A549 (cell line): Measurements from ENCODE around the gene SLPI. TPM values are rescaled to one million over a fixed set of nuclear protein-coding genes. Genes with fewer than 3 reads are reported as not detected.

Experiments
- ATAC-seq, 2 experiments: fragments of 200-7000 bp in 1 of 2; fragments of >200 bp in 1 of 2; cut with Nextera tagmentation in 1 of 2; cut with Tn5 transposase in 1 of 2; 3 replicates each; pipeline versions ENCODE4 v1.8.0 to v1.9.1; 2018 to 2020; ENCODE audit warnings: mild to moderate bottlenecking in 1 of 2, moderate library complexity in 1 of 2
- CTCF ChIA-PET: fragments of 300-600 bp; sonication (Branson Sonifier 250); formaldehyde crosslinking; extraction: SDS; loops from one replicate; lab custom pipeline; 2021; ENCODE audit warnings: antibody characterized with exemption, inconsistent platforms; lab: Yijun Ruan, JAX
- POLR2A ChIA-PET: fragments of 350-600 bp; formaldehyde crosslinking; extraction: SDS; loops from one replicate; lab custom pipeline; 2021; ENCODE audit warnings: antibody characterized with exemption, inconsistent platforms; lab: Yijun Ruan, JAX
- DNase-seq, 2 experiments: peaks; one replicate each; pipeline versions ENCODE4 v3.0.0 to v3.0.0-alpha.2; 2011 to 2016; ENCODE audit warnings: low read depth in 1 of 2, low spot score in 1 of 2
- FAIRE-seq: peaks from 2 replicates; lab custom pipeline; 2011; peaks lifted over from hg19 to GRCh38; lab: Jason Lieb, UNC
- H3K27ac ChIP-seq, 2 experiments: fragments of >200 bp; sonication (Bioruptor Twin); formaldehyde crosslinking; 3 replicates each; pipeline ENCODE4 v1.5.1; 2016 to 2017
- H3K4me1 ChIP-seq: fragments of >200 bp; sonication (Bioruptor Twin); formaldehyde crosslinking; 3 replicates; pipeline ENCODE4 v1.6.1; 2016
- H3K4me2 ChIP-seq: fragments of >200 bp; sonication (Bioruptor Twin); formaldehyde crosslinking; 3 replicates; pipeline ENCODE4 v1.6.1; 2016
- H3K4me3 ChIP-seq: fragments of >200 bp; sonication (Bioruptor Twin); formaldehyde crosslinking; 3 replicates; pipeline ENCODE4 v1.5.1; 2016
- H3K9me3 ChIP-seq: fragments of >200 bp; sonication (Bioruptor Twin); formaldehyde crosslinking; 3 replicates; pipeline ENCODE4 v1.6.1; 2016
- CBX2 ChIP-seq: fragments of 200-600 bp; sonication (generic); IDR thresholded peaks from 2 replicates; pipeline ENCODE4 v1.6.1; 2016; ENCODE audit warnings: low read depth, mild to moderate bottlenecking, borderline replicate concordance
- CBX8 ChIP-seq: fragments of 200-600 bp; sonication (generic); IDR thresholded peaks from 2 replicates; pipeline ENCODE4 v1.6.1; 2016
- CEBPB ChIP-seq, 2 experiments: fragments of >200 bp in 1 of 2; sonication (Bioruptor Twin) in 1 of 2; formaldehyde crosslinking in 1 of 2; IDR thresholded peaks; 2 replicates each; pipeline ENCODE4 v1.6.1; 2012 to 2016
- EHF ChIP-seq: fragments of 250-450 bp; sonication (Bioruptor Pico); IDR thresholded peaks from 2 replicates; pipeline ENCODE4 v1.5.0; 2020; ENCODE audit warnings: mild to moderate bottlenecking
- KDM5A ChIP-seq: fragments of 200-600 bp; sonication (generic); IDR thresholded peaks from 2 replicates; pipeline ENCODE4 v1.6.1; 2016; ENCODE audit warnings: antibody characterized with exemption, mild to moderate bottlenecking
- NR3C1 ChIP-seq: fragments of >200 bp; sonication (Bioruptor Twin); formaldehyde crosslinking; IDR thresholded peaks from 3 replicates; pipeline ENCODE4 v1.6.1; 2017
- POLR2AphosphoS2 ChIP-seq: conservative IDR thresholded peaks from 2 replicates; pipeline ENCODE4 v1.6.1; 2012; ENCODE audit warnings: low read length, improper control_type of control experiment, inconsistent platforms
- RNF2 ChIP-seq: fragments of 200-600 bp; sonication (generic); IDR thresholded peaks from 2 replicates; pipeline ENCODE4 v1.6.1; 2016; ENCODE audit warnings: low read depth, mild to moderate bottlenecking, antibody characterized with exemption, moderate library complexity, borderline replicate concordance
- TP53 ChIP-seq: fragments of 250-450 bp; sonication (Bioruptor Pico); IDR thresholded peaks from 2 replicates; pipeline ENCODE4 v1.5.0; 2021; ENCODE audit warnings: mild to moderate bottlenecking, moderate library complexity
- ZNF302 ChIP-seq: fragments of 250-450 bp; sonication (Bioruptor Pico); IDR thresholded peaks from 2 replicates; pipeline ENCODE4 v1.9.0; 2021; ENCODE audit warnings: inconsistent platforms, mild to moderate bottlenecking, moderate library complexity
- WGBS: methylation state at CpG from one replicate; pipeline ENCODE4 v1.1.6; 2017; ENCODE audit errors: missing lambda C conversion rate; 5-methylcytosine and 5-hydroxymethylcytosine counted together
- polyA minus RNA-seq: library from RNA; depleted of rRNA, polyadenylated mRNA; stranded (reverse); fragments of >200 nt; gene quantifications from 2 replicates; pipeline ENCODE4 v1.2.3, GENCODE V29; 2011; rRNA and poly(A)+ RNA removed
- polyA plus RNA-seq, 4 experiments: library from polyadenylated mRNA; depleted of rRNA in 3 of 4; stranded (reverse); fragments of >200 nt; fragmentation: RNase III in 1 of 4; extraction: RNeasy Plus Mini Kit Qiagen cat#74134 plus additional on column Dnase treatment in 1 of 4; gene quantifications; 2 replicates in 3 of 4; 3 replicates in 1 of 4; pipeline ENCODE4 v1.2.3, GENCODE V29; 2011 to 2017
- TF ChIP-seq, protein P1 (sequence below): IDR thresholded peaks from 2 replicates; pipeline ENCODE4 v1.6.1; 2012
- TF ChIP-seq, protein P2 (sequence below): fragments of >200 bp; sonication (Bioruptor Twin); formaldehyde crosslinking; IDR thresholded peaks from 3 replicates; pipeline ENCODE4 v1.5.1; 2016
- TF ChIP-seq, protein P3 (sequence below): fragments of >200 bp; sonication (Bioruptor Twin); formaldehyde crosslinking; IDR thresholded peaks from 2 replicates; pipeline ENCODE4 v1.6.1; 2016
- TF ChIP-seq, protein P4 (sequence below): fragments of >200 bp; sonication (Bioruptor Twin); formaldehyde crosslinking; IDR thresholded peaks from 3 replicates; pipeline ENCODE4 v1.6.1; 2016
- TF ChIP-seq, protein P5 (sequence below): fragments of 200-600 bp; sonication (generic); IDR thresholded peaks from 2 replicates; pipeline ENCODE4 v1.6.1; 2016; ENCODE audit warnings: antibody characterized with exemption, mild to moderate bottlenecking, moderate library complexity

Gene SLPI, protein sequence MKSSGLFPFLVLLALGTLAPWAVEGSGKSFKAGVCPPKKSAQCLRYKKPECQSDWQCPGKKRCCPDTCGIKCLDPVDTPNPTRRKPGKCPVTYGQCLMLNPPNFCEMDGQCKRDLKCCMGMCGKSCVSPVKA
- polyA plus RNA-seq (2011; rRNA removed) (27.0 and 59.1 TPM in 2 replicates), polyA plus RNA-seq (2017; fragmentation: RNase III; extraction: RNeasy Plus Mini Kit Qiagen cat#74134 plus additional on column Dnase treatment) (3.7 to 4.5 TPM (median 3.7 TPM) in 3 replicates), polyA minus RNA-seq (1.4 and 6.6 TPM in 2 replicates)
- polyA plus RNA-seq (2012; cell fraction: cytosol; rRNA removed) = 3.3 and 3.7 TPM in 2 replicates
- 1.2 and 2.1 TPM in 2 replicates for polyA plus RNA-seq (2012; cell fraction: nucleus; rRNA removed)

DNA sequence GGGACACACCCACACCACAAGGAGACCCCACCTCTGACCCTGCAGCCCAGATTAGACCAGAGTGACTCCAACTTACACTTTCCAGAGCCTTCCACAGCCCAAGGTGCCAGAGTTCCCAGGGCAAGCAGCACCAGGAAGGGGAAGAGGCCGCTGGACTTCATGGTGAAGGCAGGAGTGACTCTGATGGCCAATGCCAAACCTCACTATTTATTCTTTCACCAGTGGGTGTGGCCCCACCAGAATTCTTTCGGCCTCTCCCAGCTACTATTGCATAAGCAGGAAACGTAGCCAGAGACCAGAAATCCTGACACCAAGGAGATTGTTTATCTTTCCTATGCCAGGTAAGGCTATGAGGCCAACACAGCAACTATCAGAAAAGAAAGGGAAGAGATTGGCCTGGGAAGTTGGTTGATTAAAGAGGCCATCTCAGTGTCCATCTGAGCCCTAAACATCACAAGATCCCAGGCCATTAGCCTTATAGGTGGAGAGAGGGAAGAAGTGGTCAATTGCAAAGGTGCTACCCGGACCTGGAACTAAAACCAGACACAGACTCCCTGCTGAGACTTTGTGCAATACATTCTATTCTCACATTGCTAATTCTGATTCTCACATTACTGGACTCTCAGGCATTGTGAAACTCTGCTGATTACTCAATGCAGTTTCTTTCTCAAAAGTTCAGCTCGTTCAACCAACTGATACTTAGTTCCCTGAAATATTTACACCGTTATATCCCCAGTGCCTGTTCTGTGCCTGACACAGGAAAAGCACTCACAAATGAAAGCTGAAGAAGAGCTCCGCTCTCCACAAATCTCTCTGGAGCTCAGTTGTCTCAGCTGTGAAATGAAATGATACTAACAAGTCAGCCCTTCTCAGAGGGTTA, at the start of gene SLPI:
Gene SLPI (minus strand): TSS at position 182 of the 880 bp plus-strand sequence. CDS start 21 bp downstream, at position 161.
- Histone ChIP-seq H3K27ac (peak within 1 kb of the TSS; percentile 54 to 70), H3K4me3 (peak within 1 kb of the TSS; percentile 11; the same call in 1 of the 3 replicates), H3K4me1 (peaks cover 23% of the 10 kb centered on the region), H3K9me3 (no peaks in the 10 kb centered on the region), H3K4me2 (peak within 1 kb of the TSS; percentile 62)
- TF ChIP-seq TP53 (CRISPR knock-in tag) = no peak
- TF ChIP-seq, protein P1, sequence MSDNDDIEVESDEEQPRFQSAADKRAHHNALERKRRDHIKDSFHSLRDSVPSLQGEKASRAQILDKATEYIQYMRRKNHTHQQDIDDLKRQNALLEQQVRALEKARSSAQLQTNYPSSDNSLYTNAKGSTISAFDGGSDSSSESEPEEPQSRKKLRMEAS = no peak
- peak; percentile 46 to 88; a peak in 3 of 4 replicates for TF ChIP-seq CEBPB (IDR thresholded peaks at IDR 0.05)
- no peak for TF ChIP-seq ZNF302 (CRISPR knock-in tag)
- TF ChIP-seq, protein P2, sequence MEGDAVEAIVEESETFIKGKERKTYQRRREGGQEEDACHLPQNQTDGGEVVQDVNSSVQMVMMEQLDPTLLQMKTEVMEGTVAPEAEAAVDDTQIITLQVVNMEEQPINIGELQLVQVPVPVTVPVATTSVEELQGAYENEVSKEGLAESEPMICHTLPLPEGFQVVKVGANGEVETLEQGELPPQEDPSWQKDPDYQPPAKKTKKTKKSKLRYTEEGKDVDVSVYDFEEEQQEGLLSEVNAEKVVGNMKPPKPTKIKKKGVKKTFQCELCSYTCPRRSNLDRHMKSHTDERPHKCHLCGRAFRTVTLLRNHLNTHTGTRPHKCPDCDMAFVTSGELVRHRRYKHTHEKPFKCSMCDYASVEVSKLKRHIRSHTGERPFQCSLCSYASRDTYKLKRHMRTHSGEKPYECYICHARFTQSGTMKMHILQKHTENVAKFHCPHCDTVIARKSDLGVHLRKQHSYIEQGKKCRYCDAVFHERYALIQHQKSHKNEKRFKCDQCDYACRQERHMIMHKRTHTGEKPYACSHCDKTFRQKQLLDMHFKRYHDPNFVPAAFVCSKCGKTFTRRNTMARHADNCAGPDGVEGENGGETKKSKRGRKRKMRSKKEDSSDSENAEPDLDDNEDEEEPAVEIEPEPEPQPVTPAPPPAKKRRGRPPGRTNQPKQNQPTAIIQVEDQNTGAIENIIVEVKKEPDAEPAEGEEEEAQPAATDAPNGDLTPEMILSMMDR = no peak
- TF ChIP-seq, protein P3, sequence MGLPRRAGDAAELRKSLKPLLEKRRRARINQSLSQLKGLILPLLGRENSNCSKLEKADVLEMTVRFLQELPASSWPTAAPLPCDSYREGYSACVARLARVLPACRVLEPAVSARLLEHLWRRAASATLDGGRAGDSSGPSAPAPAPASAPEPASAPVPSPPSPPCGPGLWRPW = peak; percentile 72; the same call in 1 of the 2 replicates
- TF ChIP-seq, protein P4, sequence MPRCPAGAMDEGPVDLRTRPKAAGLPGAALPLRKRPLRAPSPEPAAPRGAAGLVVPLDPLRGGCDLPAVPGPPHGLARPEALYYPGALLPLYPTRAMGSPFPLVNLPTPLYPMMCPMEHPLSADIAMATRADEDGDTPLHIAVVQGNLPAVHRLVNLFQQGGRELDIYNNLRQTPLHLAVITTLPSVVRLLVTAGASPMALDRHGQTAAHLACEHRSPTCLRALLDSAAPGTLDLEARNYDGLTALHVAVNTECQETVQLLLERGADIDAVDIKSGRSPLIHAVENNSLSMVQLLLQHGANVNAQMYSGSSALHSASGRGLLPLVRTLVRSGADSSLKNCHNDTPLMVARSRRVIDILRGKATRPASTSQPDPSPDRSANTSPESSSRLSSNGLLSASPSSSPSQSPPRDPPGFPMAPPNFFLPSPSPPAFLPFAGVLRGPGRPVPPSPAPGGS = no peak; the same call in 2 of the 3 replicates
- WGBS = 16% methylated on average over 6 of the region's 7 CpGs
- ChIA-PET POLR2A (interaction anchor here (0.6 kb wide), 1 partner anchor 23 kb away, joined by 3 read pairs; no protein-coding TSS in a partner anchor), CTCF (interaction anchor here (0.7 to 1.7 kb wide), 10 partner anchors 10 to 1425 kb away, joined by 3 to 9 read pairs (median 3); no protein-coding TSS in a partner anchor)
- ATAC-seq = peak; percentile 52 to 72; a peak in 5 of 6 replicates
- FAIRE-seq = no peak
- DNase-seq = peak; percentile 18 to 70

DNA sequence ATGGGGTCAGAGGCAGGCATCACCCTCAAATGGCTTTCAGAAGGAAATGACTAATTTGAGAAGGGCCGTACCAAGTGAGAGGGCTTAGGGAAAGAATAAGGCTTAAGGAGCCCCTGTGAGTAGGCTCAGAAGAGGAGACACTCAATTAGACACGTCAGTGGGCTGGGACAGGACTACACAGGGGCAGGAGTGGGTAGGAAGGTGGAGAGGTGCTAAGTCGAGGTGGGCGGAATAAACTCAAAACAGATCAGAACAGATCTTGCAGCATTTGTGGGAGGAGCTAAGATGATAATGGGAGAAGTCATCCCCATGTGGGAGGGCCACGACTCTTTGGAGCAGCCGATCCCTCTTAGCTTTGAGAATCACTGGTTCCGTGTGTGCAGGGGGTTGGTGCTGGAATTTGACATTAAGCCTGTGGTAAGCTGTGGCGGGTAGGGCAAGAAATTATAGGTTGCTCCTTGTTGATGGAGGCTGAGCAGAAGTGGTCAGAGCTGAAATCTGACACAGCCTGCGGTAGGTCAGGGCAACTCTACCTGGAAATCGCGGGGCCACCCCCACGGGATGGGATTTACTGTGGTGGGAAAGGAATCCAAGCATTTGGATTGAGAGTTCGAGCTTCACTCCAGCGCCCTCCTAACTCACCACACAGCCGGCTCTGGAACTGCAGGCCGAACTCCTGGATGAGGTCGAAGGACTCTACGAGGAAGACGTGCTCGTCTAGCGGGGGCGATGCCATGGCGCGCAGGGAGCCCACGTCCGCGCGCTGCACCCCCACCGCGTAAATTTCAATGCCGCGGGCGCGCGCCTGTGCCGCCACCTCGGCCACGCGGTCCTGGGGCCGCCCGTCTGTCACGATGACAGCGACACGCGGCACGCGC, 49.5 kb upstream of the SLPI start:
- CTCF ChIA-PET = interaction anchor here (0.7 to 4.7 kb wide), 11 partner anchors 8 to 467 kb away, joined by 3 to 77 read pairs (median 4); no protein-coding TSS in a partner anchor
- FAIRE-seq = no peak
- no peak for DNase-seq
- H3K4me3 ChIP-seq = no peak overlapping the region
- H3K9me3 ChIP-seq = no peaks in the 10 kb centered on the region
- WGBS = 86% methylated on average over 46 of the region's 47 CpGs
- H3K4me2 ChIP-seq = no peak overlapping the region
- TF ChIP-seq, protein P5, sequence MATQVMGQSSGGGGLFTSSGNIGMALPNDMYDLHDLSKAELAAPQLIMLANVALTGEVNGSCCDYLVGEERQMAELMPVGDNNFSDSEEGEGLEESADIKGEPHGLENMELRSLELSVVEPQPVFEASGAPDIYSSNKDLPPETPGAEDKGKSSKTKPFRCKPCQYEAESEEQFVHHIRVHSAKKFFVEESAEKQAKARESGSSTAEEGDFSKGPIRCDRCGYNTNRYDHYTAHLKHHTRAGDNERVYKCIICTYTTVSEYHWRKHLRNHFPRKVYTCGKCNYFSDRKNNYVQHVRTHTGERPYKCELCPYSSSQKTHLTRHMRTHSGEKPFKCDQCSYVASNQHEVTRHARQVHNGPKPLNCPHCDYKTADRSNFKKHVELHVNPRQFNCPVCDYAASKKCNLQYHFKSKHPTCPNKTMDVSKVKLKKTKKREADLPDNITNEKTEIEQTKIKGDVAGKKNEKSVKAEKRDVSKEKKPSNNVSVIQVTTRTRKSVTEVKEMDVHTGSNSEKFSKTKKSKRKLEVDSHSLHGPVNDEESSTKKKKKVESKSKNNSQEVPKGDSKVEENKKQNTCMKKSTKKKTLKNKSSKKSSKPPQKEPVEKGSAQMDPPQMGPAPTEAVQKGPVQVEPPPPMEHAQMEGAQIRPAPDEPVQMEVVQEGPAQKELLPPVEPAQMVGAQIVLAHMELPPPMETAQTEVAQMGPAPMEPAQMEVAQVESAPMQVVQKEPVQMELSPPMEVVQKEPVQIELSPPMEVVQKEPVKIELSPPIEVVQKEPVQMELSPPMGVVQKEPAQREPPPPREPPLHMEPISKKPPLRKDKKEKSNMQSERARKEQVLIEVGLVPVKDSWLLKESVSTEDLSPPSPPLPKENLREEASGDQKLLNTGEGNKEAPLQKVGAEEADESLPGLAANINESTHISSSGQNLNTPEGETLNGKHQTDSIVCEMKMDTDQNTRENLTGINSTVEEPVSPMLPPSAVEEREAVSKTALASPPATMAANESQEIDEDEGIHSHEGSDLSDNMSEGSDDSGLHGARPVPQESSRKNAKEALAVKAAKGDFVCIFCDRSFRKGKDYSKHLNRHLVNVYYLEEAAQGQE = no peak
- TF ChIP-seq KDM5A = no peak
- TF ChIP-seq EHF (CRISPR knock-in tag) = no peak
- TF ChIP-seq NR3C1 = no peak
- no peak for TF ChIP-seq POLR2AphosphoS2
- no peak for TF ChIP-seq CBX8
- TF ChIP-seq RNF2 = no peak
- no peak for TF ChIP-seq ZNF302 (CRISPR knock-in tag)
- no peak for TF ChIP-seq CBX2
- TF ChIP-seq, all 56 proteins: peak for 0
- POLR2A ChIA-PET = interaction anchor here (1.5 kb wide), 1 partner anchor 10 kb away, joined by 4 read pairs; no protein-coding TSS in a partner anchor
- H3K4me1 ChIP-seq = no peaks in the 10 kb centered on the region
- no peak overlapping the region for H3K27ac ChIP-seq
- no peak for ATAC-seq
